ENCODE results near the gene MOCS1.

The MOCS1 gene

DNA sequence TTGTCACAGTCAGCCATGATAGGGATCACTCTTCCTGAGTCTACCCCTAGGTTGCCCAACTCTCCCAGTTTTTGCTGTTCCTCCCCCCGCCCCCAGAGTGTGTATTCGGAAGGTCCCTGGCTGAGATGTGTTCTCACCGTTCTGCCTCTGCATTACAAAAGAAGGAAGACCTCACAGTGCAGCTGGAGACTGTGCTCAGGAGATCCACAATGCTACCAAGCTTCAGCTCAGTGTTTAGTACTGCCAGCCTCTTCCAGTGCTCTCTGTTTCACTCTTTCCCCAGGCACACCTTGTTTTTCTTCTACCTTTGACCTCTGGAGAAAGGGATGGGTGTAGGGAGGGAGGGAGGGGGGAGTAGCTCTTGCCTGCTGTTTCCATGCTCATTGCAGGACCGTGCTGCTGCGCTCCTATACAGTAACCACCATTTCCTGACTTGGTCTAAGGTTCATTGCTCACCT, 13.4 kb upstream of the MOCS1 start:
- no peak for DNase-seq

- no peak for DNase-seq
These were observed 11.4 kb upstream of the MOCS1 start for GRCh38 chr6:39945626-39946025.

DNA sequence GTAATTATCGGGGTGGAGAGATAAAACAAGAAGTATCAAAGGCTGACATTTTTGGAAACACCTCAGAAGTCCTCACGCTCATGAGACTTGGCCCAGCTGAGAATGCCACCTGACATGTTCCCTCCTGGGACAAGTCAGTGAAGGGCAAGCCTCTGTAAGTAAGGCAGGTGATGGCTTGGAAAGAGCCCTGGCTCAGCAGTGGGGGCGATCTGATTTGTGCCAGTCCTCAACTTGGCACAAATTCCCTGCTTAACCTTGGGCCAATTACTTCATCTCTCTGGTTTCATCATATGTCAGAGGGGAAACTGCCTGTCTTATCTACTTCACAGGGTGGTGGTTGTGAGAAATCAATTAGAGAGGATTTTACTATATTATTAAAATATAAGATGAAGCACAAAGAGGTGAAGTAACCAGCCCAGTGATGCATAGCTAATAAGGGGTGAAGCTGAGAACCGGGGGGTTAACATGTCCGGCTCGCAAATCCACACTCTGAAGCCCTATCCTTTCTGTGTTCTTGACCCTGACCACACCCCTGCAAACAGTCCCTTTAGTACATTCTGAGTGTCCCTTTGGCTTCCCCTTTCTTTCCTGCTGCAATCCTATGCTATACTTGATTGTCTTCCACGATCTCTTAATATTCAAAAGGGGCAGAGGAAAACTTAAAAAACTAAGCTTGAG, 8.8 kb upstream of the MOCS1 start:
- DNase-seq = no peak

- no peak for DNase-seq
These were observed 7.6 kb upstream of the MOCS1 start for GRCh38 chr6:39941820-39942219.

DNA sequence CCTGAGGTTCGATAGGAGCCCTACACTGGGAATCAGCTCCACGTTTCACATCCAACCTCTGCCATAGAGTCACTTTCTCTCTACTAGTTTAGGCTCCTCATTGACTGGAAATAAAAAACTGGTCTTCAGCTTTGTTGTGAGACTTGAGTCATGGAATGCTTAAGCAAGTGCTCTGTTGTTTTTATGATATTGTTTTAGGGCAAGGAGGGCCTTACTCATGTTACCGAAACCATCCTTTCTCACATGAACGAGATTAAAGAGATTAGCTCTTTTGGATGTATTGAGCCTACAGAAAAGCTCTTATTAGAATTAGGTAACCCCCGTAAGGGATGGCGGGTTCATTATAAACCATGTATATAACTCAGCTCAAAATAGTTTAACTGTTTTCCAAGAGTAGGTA, 6.9 kb upstream of the MOCS1 start:
- no peak for DNase-seq

- DNase-seq = no peak
These were observed 4.8 kb upstream of the MOCS1 start for GRCh38 chr6:39938773-39939654.

DNA sequence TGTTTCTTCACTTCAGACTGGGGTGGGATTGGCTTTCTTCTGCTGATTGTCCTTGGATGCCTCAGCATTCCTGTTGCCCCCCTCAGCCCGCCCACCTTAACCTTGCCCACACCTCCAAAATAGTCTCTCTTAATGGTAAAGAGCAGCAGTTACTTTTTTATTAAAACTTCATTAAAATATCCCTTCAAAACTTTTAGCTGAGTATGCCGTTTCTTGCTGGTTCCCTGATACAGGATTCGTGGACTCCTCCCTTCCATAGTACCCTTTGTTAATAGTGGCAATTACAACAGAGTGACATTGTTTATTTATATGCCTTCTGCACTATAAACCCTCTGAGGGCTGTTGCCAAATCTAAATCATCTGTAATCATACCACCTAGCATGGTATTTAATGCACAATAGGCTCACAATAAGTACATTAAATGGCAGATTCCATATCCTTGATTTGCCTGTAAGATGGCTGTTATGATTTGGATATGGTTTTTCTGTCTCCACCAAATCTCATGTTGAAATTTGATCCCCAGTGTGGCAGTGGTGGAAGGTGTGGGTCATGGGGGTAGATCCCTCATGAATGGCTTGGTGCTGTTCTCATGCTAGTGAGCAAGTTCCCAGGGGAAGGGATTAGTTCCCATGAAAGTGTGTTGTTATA, 3.5 kb upstream of the MOCS1 start:
- no peak for DNase-seq

DNA sequence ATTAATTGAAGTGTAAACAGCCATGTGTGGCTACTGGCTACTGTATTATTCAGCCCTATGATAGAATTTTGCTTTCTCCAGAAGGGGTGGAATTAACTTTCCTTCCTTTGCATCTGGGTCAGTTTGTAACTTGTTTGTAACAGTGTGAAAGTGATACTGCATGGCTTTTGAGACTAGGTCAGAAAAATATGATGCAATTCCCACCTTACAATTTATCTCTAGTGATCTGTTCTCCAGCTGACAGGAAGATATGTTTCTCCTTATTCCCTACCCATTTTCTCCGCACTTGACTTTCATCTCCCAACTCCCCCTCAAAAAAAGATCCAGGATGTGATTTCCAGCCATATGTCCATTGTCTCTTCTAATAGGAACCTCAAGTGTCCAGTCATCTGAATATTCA, 2.6 kb upstream of the MOCS1 start:
- DNase-seq = no peak

DNA sequence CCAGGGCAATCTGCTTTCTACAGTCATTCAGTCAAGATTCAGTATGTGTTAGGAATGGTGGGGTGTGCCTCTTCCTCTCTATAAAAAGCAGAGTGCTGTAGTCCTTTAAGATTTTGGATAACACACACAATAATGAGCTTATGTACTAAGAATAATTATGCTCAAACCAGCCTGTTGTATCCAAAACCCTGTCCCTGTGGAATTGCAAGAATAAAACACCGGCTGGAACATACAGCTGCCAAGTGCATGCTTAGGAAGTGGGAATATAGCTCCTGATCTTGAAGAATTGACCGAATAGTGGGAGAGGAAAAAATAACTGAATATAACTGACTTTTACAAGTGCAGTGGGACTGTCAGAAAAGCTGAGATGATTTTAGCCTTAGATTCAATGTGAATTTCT, 979 bp upstream of the MOCS1 start:
- no peak for DNase-seq

- no peak for DNase-seq
These were observed 562 bp downstream of the MOCS1 start for GRCh38 chr6:39933669-39934130.

- DNase-seq = no peak
These were observed 1.8 kb downstream of the MOCS1 start for GRCh38 chr6:39932386-39932910.

- DNase-seq = no peak
These were observed 2.7 kb downstream of the MOCS1 start for GRCh38 chr6:39931607-39932006.

DNA sequence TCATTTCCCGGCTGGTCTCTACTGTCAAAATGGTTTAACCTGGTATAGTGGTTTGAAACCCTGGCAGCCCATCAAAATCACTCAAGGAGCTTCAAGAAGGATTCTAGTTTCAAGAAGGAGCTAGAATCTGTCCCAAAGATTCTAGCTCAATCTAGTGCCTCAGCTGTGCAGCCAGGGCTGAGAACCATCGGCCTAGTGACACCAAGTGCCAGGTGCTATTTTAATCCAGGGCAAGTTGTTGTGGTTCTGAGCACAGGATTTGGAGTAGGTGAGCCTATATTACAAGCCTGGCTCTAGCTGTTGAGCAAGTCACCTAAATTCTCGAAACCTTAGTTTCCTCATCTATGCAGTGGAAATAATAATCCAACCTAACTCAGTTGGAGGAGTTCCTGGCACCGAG, 3.7 kb downstream of the MOCS1 start:
- no peak for DNase-seq

DNA sequence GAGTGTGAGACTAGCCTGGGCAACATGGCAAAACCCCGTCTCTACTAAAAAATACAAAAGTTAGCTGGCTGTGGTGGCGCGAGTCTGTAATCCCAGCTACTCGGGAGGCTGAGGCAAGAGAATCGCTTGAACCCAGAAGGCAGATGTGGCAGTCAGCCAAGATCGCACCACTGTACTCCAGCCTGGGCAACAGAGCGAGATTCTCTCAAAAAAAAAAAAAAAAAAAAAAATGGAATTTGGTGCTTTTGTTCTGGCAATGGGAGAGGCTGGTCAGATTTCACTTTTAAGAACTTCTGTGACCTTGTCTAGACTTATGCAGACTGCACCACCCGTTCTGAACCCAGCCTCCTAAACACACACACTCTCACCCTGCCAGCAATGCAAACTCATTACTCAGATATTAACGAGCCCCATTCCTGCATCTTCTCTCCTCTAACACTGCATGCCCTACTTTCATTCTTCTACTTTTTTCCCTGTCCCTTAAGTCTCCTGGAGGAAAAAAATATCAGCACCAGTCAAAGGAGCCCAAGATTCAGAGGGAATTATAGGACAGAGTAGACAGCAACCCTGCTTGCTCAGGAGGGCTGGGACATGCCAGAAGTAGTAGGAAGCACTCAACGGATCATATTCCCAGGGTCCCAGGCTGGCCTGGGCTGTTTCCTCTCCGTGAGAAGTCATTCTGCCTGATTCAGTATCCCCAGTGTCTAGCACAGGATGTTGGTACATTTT, 4.4 kb downstream of the MOCS1 start:
- no peak for DNase-seq

GRCh38 chr6:39929039-39929732, 5.1 kb downstream of the MOCS1 start:
- no peak for DNase-seq

DNA sequence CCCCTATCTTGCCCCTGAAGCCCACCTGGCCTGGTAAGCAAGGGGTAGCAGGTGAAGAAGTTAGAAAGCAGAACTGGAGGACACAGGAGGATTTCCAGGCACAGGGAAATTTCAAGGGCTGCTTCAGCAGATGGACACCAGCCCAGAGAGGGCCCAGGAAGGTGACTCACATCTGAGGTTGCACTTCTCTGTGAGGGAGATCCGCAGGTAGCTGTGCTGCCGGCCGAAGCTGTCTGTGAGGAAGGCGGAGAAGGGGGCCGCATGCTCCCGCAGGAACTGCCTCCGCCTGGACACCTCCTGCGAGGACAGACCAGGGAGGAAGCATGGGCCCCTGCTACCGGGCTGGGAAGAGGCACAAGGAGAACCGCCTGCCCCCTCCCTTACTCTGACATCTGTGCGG, 7.1 kb downstream of the MOCS1 start:
- DNase-seq = no peak

DNA sequence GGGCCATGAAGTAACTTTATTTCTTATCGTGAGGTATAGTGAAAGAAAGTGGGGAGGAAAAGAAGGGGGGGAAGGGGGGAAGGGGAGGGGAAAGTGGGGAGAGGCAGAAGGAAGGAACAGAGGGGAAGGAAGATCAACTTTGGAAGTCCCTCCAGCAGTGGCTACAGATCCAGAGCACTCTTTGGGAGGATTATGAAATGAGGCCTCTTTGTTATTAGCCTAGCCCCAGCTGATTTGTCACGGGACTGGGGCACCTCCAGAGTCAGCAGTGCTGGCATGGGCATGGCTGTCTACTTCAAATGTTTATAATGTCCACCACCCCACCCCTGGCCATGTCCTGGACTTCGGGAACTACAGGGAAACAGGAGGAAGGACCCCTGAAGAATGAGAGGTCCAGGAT, 7.6 kb downstream of the MOCS1 start:
- DNase-seq = no peak

DNA sequence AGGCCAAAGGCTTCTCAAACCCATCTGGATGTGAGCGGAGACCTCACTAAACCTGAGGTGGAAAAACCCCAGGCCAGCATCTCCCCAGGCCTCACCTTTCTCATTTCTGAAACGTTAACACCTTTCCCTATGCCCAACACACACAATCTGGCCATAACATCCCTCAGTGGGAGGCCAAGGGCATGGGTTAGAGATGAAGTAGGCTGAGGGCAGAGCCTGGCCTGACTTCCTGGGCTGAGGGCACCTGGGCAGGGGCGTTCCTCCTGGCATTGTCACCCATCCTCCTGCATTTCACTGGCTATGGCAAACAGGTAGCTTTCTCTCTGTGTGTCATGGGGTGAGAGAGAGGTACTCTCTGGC, 8.4 kb downstream of the MOCS1 start:
- DNase-seq = no peak

DNA sequence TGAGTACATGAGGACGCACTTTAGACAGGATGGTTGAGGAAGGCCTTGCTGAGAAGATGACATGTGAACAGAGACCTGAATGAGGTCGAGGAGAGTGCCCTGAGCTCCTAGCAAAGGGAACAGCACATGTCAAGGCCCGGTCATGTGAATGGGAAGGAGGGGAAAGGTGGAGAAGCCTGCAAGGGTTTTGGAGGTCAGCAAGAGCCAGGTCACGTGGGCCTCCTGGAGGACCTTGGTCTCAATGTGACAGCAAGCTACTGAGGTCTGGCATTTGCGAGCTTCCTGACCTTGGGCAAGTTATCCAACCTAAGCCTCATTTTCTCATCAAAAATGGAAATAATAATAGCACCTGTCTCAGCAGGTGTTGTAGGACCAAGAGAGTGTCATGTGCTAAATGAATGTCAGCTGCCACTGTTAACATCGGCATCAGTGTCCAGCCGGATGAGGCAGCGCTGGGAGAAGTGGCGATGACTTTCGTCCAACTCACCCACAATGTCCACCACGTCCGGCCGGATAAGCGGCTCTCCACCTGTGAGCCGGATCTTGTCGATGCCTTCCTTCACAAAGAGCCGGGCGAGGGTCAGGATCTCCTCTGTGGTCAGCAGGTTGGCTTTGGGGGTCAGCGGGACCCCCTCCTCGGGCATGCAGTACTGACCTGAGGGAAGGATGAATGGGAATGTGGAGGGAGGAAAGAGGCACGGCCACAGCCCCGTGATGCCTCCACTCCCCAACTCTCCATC, 8.9 kb downstream of the MOCS1 start:
- DNase-seq = no peak

- no peak for DNase-seq
These were observed 10.0 kb downstream of the MOCS1 start for GRCh38 chr6:39924283-39924682.

DNA sequence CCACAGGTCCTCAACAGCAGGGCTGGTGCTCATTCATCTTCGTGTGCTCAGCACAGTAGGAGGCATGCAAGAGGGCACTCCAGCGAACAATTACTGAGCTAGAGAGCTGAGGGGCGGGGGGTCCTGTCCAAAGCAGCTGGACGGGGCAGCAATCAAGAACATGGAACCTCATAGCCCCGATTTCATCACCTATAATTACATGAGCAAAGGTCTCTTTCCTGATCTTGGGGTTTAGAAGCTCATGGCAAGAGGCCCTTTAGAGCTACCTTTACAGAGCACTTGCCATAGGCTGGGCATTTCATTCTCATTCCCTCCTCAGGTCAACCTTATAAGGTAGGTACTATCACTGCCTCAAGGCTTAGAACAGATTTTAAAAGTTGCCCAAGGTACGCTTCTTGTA, 10.4 kb downstream of the MOCS1 start:
- DNase-seq = no peak

DNA sequence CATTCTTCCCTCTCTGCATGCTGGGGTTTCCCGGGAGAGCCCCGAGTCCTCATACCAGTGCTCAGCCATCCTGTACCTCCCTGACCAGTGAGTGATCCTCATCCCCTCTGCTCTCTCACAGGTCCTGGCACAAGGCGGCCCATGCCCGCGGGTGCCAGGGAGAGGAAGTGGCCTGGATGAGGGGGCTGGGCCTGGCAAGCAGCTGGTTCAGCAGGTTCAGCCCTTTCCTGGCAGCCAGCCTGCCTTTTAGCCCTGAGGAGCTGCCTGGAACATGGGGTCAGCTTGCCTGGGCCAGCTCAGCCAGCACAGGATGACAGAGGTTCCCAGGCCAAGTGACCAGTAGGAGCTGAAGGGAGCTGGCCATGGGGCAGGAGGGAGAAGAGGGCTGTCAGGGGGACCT, 10.9 kb downstream of the MOCS1 start:
- DNase-seq = no peak
